Airway epithelial cell (primary cell): ENCODE measurements around the gene EFNA5. TPM values are rescaled to one million over a fixed set of nuclear protein-coding genes. Genes with fewer than 3 reads are reported as not detected.

Experiments
- total RNA-seq: library from RNA; depleted of rRNA; stranded (reverse); fragments of >200 nt; gene quantifications from 2 replicates; pipeline ENCODE4 v1.2.3, GENCODE V29; 2015

Gene EFNA5
- total RNA-seq = 8.2 and 13.6 TPM in 2 replicates

GRCh38 chr5:107670932-107671741 lies at the start of gene EFNA5:
EFNA5 (minus strand) TSS chr5:107670937.

